ENCODE measurements around the gene LSAMP.

Gene LSAMP

GRCh38 chr3:116051040-116051439 is 394.2 kb downstream of the LSAMP start:
- DNase-seq (ENCODE audit: low spot score), result no peak

GRCh38 chr3:116050311-116050915 is 394.9 kb downstream of the LSAMP start:
- no peak for DNase-seq (ENCODE audit: low spot score)

- no peak for DNase-seq (ENCODE audit: low spot score)
Measured at GRCh38 chr3:116048991-116049390, 396.3 kb downstream of the LSAMP start.

GRCh38 chr3:116046350-116046749 is 398.9 kb downstream of the LSAMP start:
- no peak for DNase-seq (ENCODE audit: low spot score)

GRCh38 chr3:116045314-116045713 is 400.0 kb downstream of the LSAMP start:
- DNase-seq (ENCODE audit: low spot score), result no peak

GRCh38 chr3:116040152-116040551 is 405.1 kb downstream of the LSAMP start:
- DNase-seq (ENCODE audit: low spot score), result no peak

GRCh38 chr3:116039651-116039985 is 405.7 kb downstream of the LSAMP start:
- DNase-seq (ENCODE audit: low spot score), result no peak

- no peak for DNase-seq (ENCODE audit: low spot score)
Measured at GRCh38 chr3:116038968-116039650, 406.2 kb downstream of the LSAMP start.

GRCh38 chr3:116037954-116038911 is 407.1 kb downstream of the LSAMP start:
- no peak for DNase-seq (ENCODE audit: low spot score)

- no peak for DNase-seq (ENCODE audit: low spot score)
Measured at GRCh38 chr3:116035429-116035828, 409.9 kb downstream of the LSAMP start.

GRCh38 chr3:116034794-116035193 is 410.5 kb downstream of the LSAMP start:
- DNase-seq (ENCODE audit: low spot score), result no peak

- DNase-seq (ENCODE audit: low spot score), result no peak
Measured at GRCh38 chr3:116034086-116034485, 411.2 kb downstream of the LSAMP start.

GRCh38 chr3:116033516-116033915 is 411.8 kb downstream of the LSAMP start:
- no peak for DNase-seq (ENCODE audit: low spot score)

GRCh38 chr3:116032176-116032575 is 413.1 kb downstream of the LSAMP start:
- no peak for DNase-seq (ENCODE audit: low spot score)

GRCh38 chr3:116030131-116030850 is 415.0 kb downstream of the LSAMP start:
- no peak for DNase-seq (ENCODE audit: low spot score)

GRCh38 chr3:116029266-116029665 is 416.0 kb downstream of the LSAMP start:
- DNase-seq (ENCODE audit: low spot score), result no peak

- no peak for DNase-seq (ENCODE audit: low spot score)
Measured at GRCh38 chr3:116028157-116028556, 417.1 kb downstream of the LSAMP start.

GRCh38 chr3:116020989-116021388 is 424.3 kb downstream of the LSAMP start:
- DNase-seq (ENCODE audit: low spot score), result no peak

- DNase-seq (ENCODE audit: low spot score), result peak; percentile 44
Measured at GRCh38 chr3:116020495-116020894, 424.8 kb downstream of the LSAMP start.

GRCh38 chr3:116019254-116019763 is 426.0 kb downstream of the LSAMP start:
- no peak for DNase-seq (ENCODE audit: low spot score)

GRCh38 chr3:116018646-116019045 is 426.6 kb downstream of the LSAMP start:
- DNase-seq (ENCODE audit: low spot score), result no peak

GRCh38 chr3:116015931-116016330 is 429.4 kb downstream of the LSAMP start:
- DNase-seq (ENCODE audit: low spot score), result no peak

Data from RKO (cell line).